ENCODE results near the gene ACTRT2. TPM values are rescaled to one million over a fixed set of nuclear protein-coding genes. Genes with fewer than 3 reads are reported as not detected.

Gene ACTRT2
- total RNA-seq, 1 donor from 2014 or later, result not detected

DNA sequence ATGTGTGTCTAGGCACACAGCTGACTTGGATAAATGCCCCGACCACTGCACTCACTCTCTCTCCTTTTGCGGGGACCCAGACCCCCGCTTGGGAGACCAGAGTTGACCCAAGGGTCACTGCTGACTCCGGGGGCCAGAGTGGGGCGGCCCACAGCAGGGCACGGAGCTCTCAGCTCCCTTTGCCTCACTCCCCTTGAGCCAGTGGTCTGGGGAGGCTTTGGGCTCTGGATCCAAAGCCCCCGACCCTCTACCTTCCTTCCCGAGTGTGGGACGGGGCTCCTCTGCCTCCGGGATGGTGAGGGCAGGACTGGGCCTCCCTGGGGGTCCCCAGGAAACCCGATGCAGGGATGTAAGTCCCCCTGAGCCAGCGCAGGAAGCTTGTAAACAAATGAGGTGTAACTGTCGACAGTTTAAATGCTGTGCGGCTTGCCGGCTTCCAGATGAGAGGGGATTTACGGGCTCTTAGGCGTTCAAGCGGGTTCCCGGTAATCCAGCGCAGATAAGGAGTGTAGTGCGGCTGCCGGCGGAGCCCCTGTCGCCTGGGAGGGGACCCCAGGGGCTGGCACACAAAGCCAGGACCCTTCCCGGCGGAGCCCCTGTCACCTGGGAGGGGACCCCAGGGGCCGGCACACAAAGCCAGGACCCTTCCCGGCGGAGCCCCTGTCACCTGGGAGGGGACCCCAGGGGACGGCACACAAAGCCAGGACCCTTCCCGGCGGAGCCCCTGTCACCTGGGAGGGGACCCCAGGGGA, 7.4 kb downstream of the ACTRT2 start:
- H3K4me1 Mint-ChIP-seq (ENCODE audit: low read depth, unreplicated experiment), result no peaks in the 10 kb centered on the region
- no peaks in the 10 kb centered on the region for H3K27me3 Mint-ChIP-seq (ENCODE audit: unreplicated experiment)
- no peak for TF ChIP-seq CTCF (IDR thresholded peaks at IDR 0.05; ENCODE audit: partially characterized antibody, unreplicated experiment)
- H3K4me3 Mint-ChIP-seq (ENCODE audit: unreplicated experiment), result no peak overlapping the region
- peaks cover 2% of the 10 kb centered on the region for H3K9me3 Mint-ChIP-seq (ENCODE audit: unreplicated experiment)
- H3K36me3 Mint-ChIP-seq (ENCODE audit: unreplicated experiment), result no peaks in the 10 kb centered on the region
- H3K27ac Mint-ChIP-seq (ENCODE audit: unreplicated experiment), result no peak overlapping the region
- no peak for DNase-seq

DNA sequence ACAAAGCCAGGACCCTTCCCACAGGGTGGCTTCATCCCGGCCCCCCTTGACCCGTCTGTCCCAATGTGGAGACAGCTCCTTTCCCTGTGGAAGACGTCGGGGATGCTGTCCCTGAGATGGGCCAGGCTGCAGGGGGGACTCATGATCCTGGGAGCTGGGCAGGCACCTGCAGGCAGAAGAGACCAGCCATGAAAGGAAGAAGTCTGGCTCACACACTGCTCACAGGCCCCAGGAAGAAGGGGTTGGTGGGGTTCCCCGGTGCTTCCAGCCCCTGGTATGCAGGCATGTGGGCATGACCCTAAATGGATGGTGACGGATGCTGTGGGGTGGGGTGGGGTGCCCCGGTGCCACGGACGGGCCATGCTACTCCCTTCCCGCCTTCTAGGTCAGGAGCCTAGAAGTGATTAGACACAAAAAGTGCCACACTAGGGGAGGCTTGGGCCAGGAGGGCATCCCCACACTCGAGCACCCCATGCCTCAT, 8.3 kb downstream of the ACTRT2 start:
- Mint-ChIP-seq H3K4me3 (ENCODE audit: unreplicated experiment) (no peak overlapping the region), H3K36me3 (ENCODE audit: unreplicated experiment) (no peaks in the 10 kb centered on the region), H3K9me3 (ENCODE audit: unreplicated experiment) (peaks cover 3% of the 10 kb centered on the region), H3K27me3 (ENCODE audit: unreplicated experiment) (no peaks in the 10 kb centered on the region), H3K4me1 (ENCODE audit: low read depth, unreplicated experiment) (no peaks in the 10 kb centered on the region), H3K27ac (ENCODE audit: unreplicated experiment) (no peak overlapping the region)
- no peak for TF ChIP-seq CTCF (IDR thresholded peaks at IDR 0.05; ENCODE audit: partially characterized antibody, unreplicated experiment)
- no peak for DNase-seq

DNA sequence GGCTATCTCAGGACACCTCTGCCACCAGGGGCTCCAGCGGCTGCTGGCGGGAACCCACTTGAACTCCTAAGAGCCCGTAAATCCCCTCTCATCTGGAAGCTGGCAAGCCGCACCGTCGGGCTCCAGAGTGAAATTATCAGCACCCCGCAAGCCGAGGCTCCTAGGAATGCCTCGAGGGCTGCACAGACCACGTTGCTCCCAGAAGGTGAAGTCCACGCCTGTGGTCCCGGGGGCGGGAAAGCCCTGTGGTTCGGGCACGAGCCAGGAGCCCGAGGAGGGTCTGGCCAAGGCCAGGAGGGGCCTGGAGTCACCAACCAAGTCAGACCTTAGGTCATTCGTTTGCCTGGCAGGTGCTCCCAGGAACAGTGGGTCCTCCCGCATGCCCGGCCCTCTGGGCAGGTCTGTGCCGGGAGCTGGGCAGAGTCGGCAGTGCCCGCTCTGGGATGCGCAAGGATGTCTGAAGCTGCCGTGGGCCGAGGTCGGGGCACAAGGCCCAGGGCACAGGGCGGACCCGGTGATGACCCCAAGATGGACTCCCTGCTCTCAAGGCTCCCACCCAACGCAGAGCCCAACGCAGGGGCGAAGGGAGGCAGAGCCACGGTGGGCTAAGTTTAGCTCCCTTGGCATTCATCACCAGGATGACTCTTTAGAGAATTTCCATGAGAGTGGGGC, 8.9 kb downstream of the ACTRT2 start:
- no peaks in the 10 kb centered on the region for H3K4me1 Mint-ChIP-seq (ENCODE audit: low read depth, unreplicated experiment)
- H3K27me3 Mint-ChIP-seq (ENCODE audit: unreplicated experiment), result no peaks in the 10 kb centered on the region
- no peak overlapping the region for H3K27ac Mint-ChIP-seq (ENCODE audit: unreplicated experiment)
- H3K9me3 Mint-ChIP-seq (ENCODE audit: unreplicated experiment), result peaks cover 3% of the 10 kb centered on the region
- no peak overlapping the region for H3K4me3 Mint-ChIP-seq (ENCODE audit: unreplicated experiment)
- no peak for TF ChIP-seq CTCF (IDR thresholded peaks at IDR 0.05; ENCODE audit: partially characterized antibody, unreplicated experiment)
- DNase-seq, result no peak
- H3K36me3 Mint-ChIP-seq (ENCODE audit: unreplicated experiment), result no peaks in the 10 kb centered on the region

- TF ChIP-seq CTCF (IDR thresholded peaks at IDR 0.05; ENCODE audit: partially characterized antibody, unreplicated experiment), result no peak
- Mint-ChIP-seq H3K27ac (ENCODE audit: unreplicated experiment) (no peak overlapping the region), H3K36me3 (ENCODE audit: unreplicated experiment) (no peaks in the 10 kb centered on the region), H3K4me3 (ENCODE audit: unreplicated experiment) (no peak overlapping the region), H3K27me3 (ENCODE audit: unreplicated experiment) (no peaks in the 10 kb centered on the region), H3K9me3 (ENCODE audit: unreplicated experiment) (peaks cover 3% of the 10 kb centered on the region), H3K4me1 (ENCODE audit: low read depth, unreplicated experiment) (no peaks in the 10 kb centered on the region)
- no peak for DNase-seq
Observed at GRCh38 chr1:3030663-3031381, 9.6 kb downstream of the ACTRT2 start.

Data from glutamatergic neuron (in vitro differentiated cells).